Measurements from ENCODE around the gene VPS41.
A peak's percentile ranks its signal among the peaks of the same experiment; 100 is the strongest.

Gene VPS41

GRCh38 chr7:38907766-38908165 lies 1.2 kb downstream of the VPS41 start:
- TF ChIP-seq CTCF (IDR thresholded peaks at IDR 0.05; ENCODE audit: low read depth, low read length, missing control alignments) = no peak
- no peak for DNase-seq (ENCODE audit: low read depth)
- no peak overlapping the region; the same call in 1 of the 2 replicates for H3K4me3 ChIP-seq (ENCODE audit: low read depth, low read length)

GRCh38 chr7:38907066-38907465 lies 1.9 kb downstream of the VPS41 start:
- TF ChIP-seq CTCF (IDR thresholded peaks at IDR 0.05; ENCODE audit: low read depth, low read length, missing control alignments) = no peak

GRCh38 chr7:38905056-38905759 lies 3.8 kb downstream of the VPS41 start:
- H3K4me3 ChIP-seq (ENCODE audit: low read depth, low read length) = no peak overlapping the region
- TF ChIP-seq CTCF (IDR thresholded peaks at IDR 0.05; ENCODE audit: low read depth, low read length, missing control alignments) = no peak
- peak; percentile 10 for DNase-seq (ENCODE audit: low read depth)

More at GRCh38 chr7:38907066-38907465, 1.9 kb downstream of the VPS41 start:
- no peak overlapping the region for H3K4me3 ChIP-seq (ENCODE audit: low read depth, low read length)
- DNase-seq (ENCODE audit: low read depth) = no peak

GRCh38 chr7:38903057-38903456 lies 5.9 kb downstream of the VPS41 start:
- no peak overlapping the region for H3K4me3 ChIP-seq (ENCODE audit: low read depth, low read length)
- TF ChIP-seq CTCF (IDR thresholded peaks at IDR 0.05; ENCODE audit: low read depth, low read length, missing control alignments) = no peak
- no peak for DNase-seq (ENCODE audit: low read depth)

- no peak overlapping the region for H3K4me3 ChIP-seq (ENCODE audit: low read depth, low read length)
- no peak for TF ChIP-seq CTCF (IDR thresholded peaks at IDR 0.05; ENCODE audit: low read depth, low read length, missing control alignments)
These were observed 6.5 kb downstream of the VPS41 start for GRCh38 chr7:38902449-38902848.

GRCh38 chr7:38893061-38893460 lies 15.9 kb downstream of the VPS41 start:
- no peak for TF ChIP-seq CTCF (IDR thresholded peaks at IDR 0.05; ENCODE audit: low read depth, low read length, missing control alignments)
- no peak overlapping the region for H3K4me3 ChIP-seq (ENCODE audit: low read depth, low read length)
- DNase-seq (ENCODE audit: low read depth) = no peak

More at GRCh38 chr7:38902449-38902848, 6.5 kb downstream of the VPS41 start:
- no peak for DNase-seq (ENCODE audit: low read depth)

- H3K4me3 ChIP-seq (ENCODE audit: low read depth, low read length) = no peak overlapping the region
- no peak for DNase-seq (ENCODE audit: low read depth)
- no peak for TF ChIP-seq CTCF (IDR thresholded peaks at IDR 0.05; ENCODE audit: low read depth, low read length, missing control alignments)
These were observed 18.4 kb downstream of the VPS41 start for GRCh38 chr7:38890597-38890996.

Data from GM12864 (cell line).